Activated CD8-positive, alpha-beta memory T cell treated with anti-CD3 and anti-CD28 coated beads for 4 hours (primary cell): ENCODE measurements around the gene TMEFF2.

Experiments used
- DNase-seq, 2 donors: peaks; one replicate each; pipeline ENCODE4 v3.0.0-alpha.2; 2020; ENCODE audit warnings: low read depth in 2 of 2

The TMEFF2 gene

GRCh38 chr2:192068966-192069365 lies 125.8 kb downstream of the TMEFF2 start:
- DNase-seq: no peak

GRCh38 chr2:192067631-192068030 lies 127.1 kb downstream of the TMEFF2 start:
- no peak for DNase-seq

- DNase-seq: no peak
These were observed 130.3 kb downstream of the TMEFF2 start for GRCh38 chr2:192064459-192064858.

GRCh38 chr2:192060161-192060560 lies 134.6 kb downstream of the TMEFF2 start:
- no peak for DNase-seq

GRCh38 chr2:192059266-192059665 lies 135.5 kb downstream of the TMEFF2 start:
- no peak for DNase-seq

GRCh38 chr2:192053921-192054320 lies 140.8 kb downstream of the TMEFF2 start:
- no peak for DNase-seq

GRCh38 chr2:192051533-192051932 lies 143.2 kb downstream of the TMEFF2 start:
- no peak for DNase-seq

- DNase-seq: no peak
These were observed 145.4 kb downstream of the TMEFF2 start for GRCh38 chr2:192049362-192049761.

GRCh38 chr2:192047315-192048107 lies 147.2 kb downstream of the TMEFF2 start:
- no peak for DNase-seq

- DNase-seq: no peak
These were observed 150.2 kb downstream of the TMEFF2 start for GRCh38 chr2:192044496-192044895.

GRCh38 chr2:192043216-192043870 lies 151.4 kb downstream of the TMEFF2 start:
- DNase-seq: no peak

GRCh38 chr2:192042126-192042525 lies 152.6 kb downstream of the TMEFF2 start:
- no peak for DNase-seq

GRCh38 chr2:192038110-192038509 lies 156.6 kb downstream of the TMEFF2 start:
- no peak for DNase-seq

- DNase-seq: no peak
These were observed 158.8 kb downstream of the TMEFF2 start for GRCh38 chr2:192035731-192036442.

- no peak for DNase-seq
These were observed 163.9 kb downstream of the TMEFF2 start for GRCh38 chr2:192030856-192031255.

GRCh38 chr2:192030289-192030688 lies 164.4 kb downstream of the TMEFF2 start:
- no peak for DNase-seq

- DNase-seq: no peak
These were observed 165.6 kb downstream of the TMEFF2 start for GRCh38 chr2:192029089-192029488.

GRCh38 chr2:192026825-192027120 lies 168.0 kb downstream of the TMEFF2 start:
- DNase-seq: no peak

- no peak for DNase-seq
These were observed 168.5 kb downstream of the TMEFF2 start for GRCh38 chr2:192026059-192026824.

- DNase-seq: no peak
These were observed 169.1 kb downstream of the TMEFF2 start for GRCh38 chr2:192025637-192026036.

GRCh38 chr2:192023006-192023405 lies 171.7 kb downstream of the TMEFF2 start:
- no peak for DNase-seq

GRCh38 chr2:192017844-192018243 lies 176.9 kb downstream of the TMEFF2 start:
- no peak for DNase-seq
